BJ (cell line): ENCODE results near the gene MSL1. TPM values are rescaled to one million over a fixed set of nuclear protein-coding genes. Genes with fewer than 3 reads are reported as not detected.

Experiments
- CTCF ChIA-PET: fragments of 350-600 bp; formaldehyde crosslinking; extraction: SDS; loops from one replicate; lab custom pipeline; 2021; ENCODE audit warnings: antibody characterized with exemption, inconsistent platforms; lab: Yijun Ruan, JAX
- POLR2A ChIA-PET: fragments of 300-600 bp; sonication (Branson Sonifier 250); formaldehyde crosslinking; extraction: SDS; loops from one replicate; lab custom pipeline; 2021; ENCODE audit warnings: antibody characterized with exemption; lab: Charles Lee
- DNase-seq: peaks from one replicate; pipeline ENCODE4 v3.0.0-alpha.2; 2011; ENCODE audit warnings: low read depth
- H3K27me3 ChIP-seq: 2 replicates; pipeline ENCODE4 v1.6.0; 2011; ENCODE audit warnings: low read length; ENCODE audit not compliant: control insufficient read depth, insufficient read depth
- H3K36me3 ChIP-seq: 2 replicates; pipeline ENCODE4 v1.5.1; 2011; ENCODE audit warnings: low read length; ENCODE audit not compliant: control insufficient read depth, insufficient read depth
- H3K4me3 ChIP-seq: 2 replicates; pipeline ENCODE4 v1.5.1; 2011; ENCODE audit warnings: low read depth, mild to moderate bottlenecking, control low read depth, low read length
- CTCF ChIP-seq: IDR thresholded peaks from 2 replicates; pipeline ENCODE4 v1.5.1; 2011; ENCODE audit warnings: low read depth, mild to moderate bottlenecking, control low read depth, inconsistent platforms, low read length, moderate library complexity; ENCODE audit not compliant: insufficient read depth
- polyA plus RNA-seq: library from polyadenylated mRNA; depleted of rRNA; stranded (reverse); fragments of >200 nt; gene quantifications from 2 replicates; pipeline ENCODE4 v1.2.3, GENCODE V29; 2011

MSL1 gene
- polyA plus RNA-seq, 1 experiment, result 36.7 TPM

DNA sequence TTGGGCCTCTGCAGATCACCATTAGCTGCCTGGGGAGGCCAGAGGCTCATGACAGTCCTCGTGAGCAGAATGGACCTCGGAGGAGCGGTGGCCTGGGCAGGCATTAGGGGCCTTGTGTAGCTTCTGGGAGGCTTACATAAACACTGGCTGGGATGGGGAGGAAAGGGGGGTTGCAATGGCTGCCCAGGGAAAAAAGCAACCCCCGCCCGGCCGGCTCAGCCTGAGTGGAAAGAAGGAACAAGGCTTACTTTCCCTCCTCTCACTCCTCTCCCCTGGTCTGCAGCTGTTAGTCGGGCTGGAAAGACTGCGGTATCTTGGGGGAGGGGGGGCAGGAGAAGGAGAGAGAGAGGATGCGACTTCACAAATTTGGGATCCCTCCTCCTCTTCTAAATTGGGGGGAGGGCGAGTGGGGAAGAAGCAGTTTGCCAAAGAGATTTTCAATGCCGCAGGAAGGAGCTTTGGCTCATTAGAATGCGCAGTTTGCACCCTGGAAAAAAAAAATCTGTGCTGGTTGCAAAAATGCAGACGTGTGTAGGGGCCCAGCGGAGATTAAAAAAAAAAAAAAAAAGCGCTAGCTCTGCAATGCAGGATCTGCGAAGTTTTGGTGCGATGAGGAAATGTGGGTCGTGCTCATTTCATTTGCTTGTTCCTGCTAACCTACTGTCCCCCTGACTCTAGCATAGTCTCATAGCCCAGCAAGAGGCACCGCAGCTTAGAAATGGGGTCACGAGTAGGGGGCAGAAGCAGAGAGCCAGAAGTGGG is 14.8 kb upstream of the MSL1 start:
- Histone ChIP-seq H3K4me3 (no peak overlapping the region), H3K36me3 (no peaks in the 10 kb centered on the region), H3K27me3 (no peaks in the 10 kb centered on the region)
- ChIA-PET POLR2A (interaction anchor here (0.6 to 0.7 kb wide), 2 partner anchors 9 to 297 kb away, joined by 3 read pairs; no protein-coding TSS in a partner anchor), CTCF (interaction anchor here (0.7 to 1.8 kb wide), 12 partner anchors 12 to 559 kb away, joined by 3 to 8 read pairs (median 3); partner anchors contain the start of gene CSF3)
- DNase-seq, result no peak
- no peak for TF ChIP-seq CTCF

- no peak for DNase-seq
- CTCF ChIA-PET, result interaction anchor here (0.9 to 1.8 kb wide), 9 partner anchors 15 to 560 kb away, joined by 3 to 8 read pairs (median 3); partner anchors contain the start of gene CSF3
- POLR2A ChIA-PET, result interaction anchor here (0.6 to 0.7 kb wide), 2 partner anchors 9 to 296 kb away, joined by 3 read pairs; no protein-coding TSS in a partner anchor
- Histone ChIP-seq H3K36me3 (no peaks in the 10 kb centered on the region), H3K27me3 (no peaks in the 10 kb centered on the region), H3K4me3 (no peak overlapping the region)
- no peak for TF ChIP-seq CTCF
Observed at GRCh38 chr17:40107522-40108174, 14.1 kb upstream of the MSL1 start.

DNA sequence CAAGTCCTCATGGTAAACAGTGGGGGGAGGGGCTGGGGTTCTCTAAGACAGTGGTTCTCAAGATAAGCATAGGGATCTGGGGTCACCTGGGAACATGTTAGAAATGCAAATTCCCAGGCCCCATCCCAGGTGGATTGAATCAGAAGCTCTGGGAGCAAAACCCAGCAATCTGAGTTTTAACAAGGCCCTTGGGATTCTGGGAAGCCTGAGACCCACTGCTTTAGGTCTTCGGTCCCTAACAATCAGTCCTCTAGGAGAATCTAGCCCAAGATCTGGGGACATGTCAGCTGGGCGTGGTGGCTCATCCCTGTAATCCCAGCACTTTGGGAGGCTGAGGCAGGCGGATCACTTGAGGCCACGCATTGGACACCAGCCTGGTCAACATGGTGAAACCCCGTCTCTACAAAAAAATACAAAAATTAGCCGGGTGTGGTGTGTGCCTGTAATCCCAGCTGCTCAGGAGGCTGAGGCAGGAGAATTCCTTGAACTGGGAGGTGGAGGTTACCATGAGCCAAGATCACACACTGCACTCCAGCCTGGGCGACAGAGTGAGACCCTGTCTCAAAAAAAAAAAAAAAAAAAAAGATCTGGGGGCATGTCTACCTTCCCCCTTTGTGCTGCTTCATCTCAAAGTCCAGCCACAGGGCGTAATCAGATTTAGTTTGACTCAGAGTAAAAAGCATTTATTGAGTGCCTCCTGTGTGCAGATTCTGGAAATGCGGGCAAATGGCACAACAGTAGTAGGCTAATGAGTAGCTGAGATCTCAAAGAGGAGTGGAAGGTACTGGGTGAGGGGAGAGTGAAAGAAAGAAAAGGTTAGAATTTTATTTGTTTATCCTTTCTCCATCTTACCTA is 12.6 kb upstream of the MSL1 start:
- H3K27me3 ChIP-seq, result no peaks in the 10 kb centered on the region
- DNase-seq, result no peak
- H3K36me3 ChIP-seq, result no peaks in the 10 kb centered on the region
- CTCF ChIA-PET, result interaction anchor here (1.0 to 7.7 kb wide), 9 partner anchors 9 to 83 kb away, joined by 3 to 130 read pairs (median 63); partner anchors contain the start of genes MSL1, NR1D1 and THRA
- POLR2A ChIA-PET, result no interaction called here
- no peak overlapping the region for H3K4me3 ChIP-seq
- TF ChIP-seq CTCF, result 0 out of 2 replicates have a peak, but pooled peaks have one; percentile 20

- ChIA-PET POLR2A (no interaction called here), CTCF (interaction anchor here (0.6 to 7.7 kb wide), 19 partner anchors 10 to 94 kb away, joined by 3 to 130 read pairs (median 16); partner anchors contain the start of genes CSF3, MED24, MSL1 and NR1D1)
- DNase-seq, result no peak
- Histone ChIP-seq H3K27me3 (no peaks in the 10 kb centered on the region), H3K4me3 (no peak overlapping the region), H3K36me3 (no peaks in the 10 kb centered on the region)
- no peak for TF ChIP-seq CTCF
Observed at GRCh38 chr17:40110026-40110845, 11.5 kb upstream of the MSL1 start.
